Measurements from ENCODE around the gene MOB2.

Gene MOB2

GRCh38 chr11:1479006-1479677 lies 7.4 kb downstream of the MOB2 start:
- Histone ChIP-seq H3K36me3 (ENCODE audit: control insufficient read depth, insufficient read depth, low read length) (no peaks in the 10 kb centered on the region), H3K4me1 (no peaks in the 10 kb centered on the region), H3K9me3 (ENCODE audit: control insufficient read depth, low read length) (no peaks in the 10 kb centered on the region), H3K9ac (no peak overlapping the region), H3K27me3 (ENCODE audit: control insufficient read depth, insufficient read depth, low read length) (no peaks in the 10 kb centered on the region), H3K27ac (no peak overlapping the region), H3K4me2 (ENCODE audit: low read length) (no peak overlapping the region), H3K4me3 (ENCODE audit: low read depth, low read length) (no peak overlapping the region), H2AFZ (no peak overlapping the region), H3K79me2 (peaks cover 2% of the 10 kb centered on the region)
- no peak for TF ChIP-seq CTCF (IDR thresholded peaks at IDR 0.05)

GRCh38 chr11:1478544-1478943 lies 8.0 kb downstream of the MOB2 start:
- no peak overlapping the region for H3K27ac ChIP-seq
- no peaks in the 10 kb centered on the region for H3K36me3 ChIP-seq (ENCODE audit: control insufficient read depth, insufficient read depth, low read length)
- H3K9me3 ChIP-seq (ENCODE audit: control insufficient read depth, low read length) = no peaks in the 10 kb centered on the region
- H3K4me2 ChIP-seq (ENCODE audit: low read length) = no peak overlapping the region
- H3K4me3 ChIP-seq (ENCODE audit: low read depth, low read length) = no peak overlapping the region
- no peak overlapping the region for H3K9ac ChIP-seq
- no peaks in the 10 kb centered on the region for H3K27me3 ChIP-seq (ENCODE audit: control insufficient read depth, insufficient read depth, low read length)
- H2AFZ ChIP-seq = no peak overlapping the region
- TF ChIP-seq CTCF (IDR thresholded peaks at IDR 0.05) = no peak
- no peaks in the 10 kb centered on the region for H3K4me1 ChIP-seq
- no peaks in the 10 kb centered on the region for H3K79me2 ChIP-seq

- no peaks in the 10 kb centered on the region for H3K27me3 ChIP-seq (ENCODE audit: control insufficient read depth, insufficient read depth, low read length)
- no peak overlapping the region for H3K27ac ChIP-seq
- H3K4me2 ChIP-seq (ENCODE audit: low read length) = no peak overlapping the region
- H2AFZ ChIP-seq = no peak overlapping the region
- H3K4me1 ChIP-seq = no peaks in the 10 kb centered on the region
- H3K9me3 ChIP-seq (ENCODE audit: control insufficient read depth, low read length) = no peaks in the 10 kb centered on the region
- no peak for TF ChIP-seq CTCF (IDR thresholded peaks at IDR 0.05)
- no peaks in the 10 kb centered on the region for H3K36me3 ChIP-seq (ENCODE audit: control insufficient read depth, insufficient read depth, low read length)
- no peak overlapping the region for H3K9ac ChIP-seq
- H3K4me3 ChIP-seq (ENCODE audit: low read depth, low read length) = no peak overlapping the region
- H3K79me2 ChIP-seq = no peaks in the 10 kb centered on the region
These were observed 8.6 kb downstream of the MOB2 start for GRCh38 chr11:1478011-1478410.

GRCh38 chr11:1476940-1477736 lies 9.4 kb downstream of the MOB2 start:
- Histone ChIP-seq H3K27ac (no peak overlapping the region), H3K36me3 (ENCODE audit: control insufficient read depth, insufficient read depth, low read length) (no peaks in the 10 kb centered on the region), H3K4me1 (no peaks in the 10 kb centered on the region)

More at GRCh38 chr11:1476940-1477736, 9.4 kb downstream of the MOB2 start:
- H2AFZ ChIP-seq = no peak overlapping the region
- no peak overlapping the region for H3K4me3 ChIP-seq (ENCODE audit: low read depth, low read length)
- TF ChIP-seq CTCF (IDR thresholded peaks at IDR 0.05) = no peak
- no peaks in the 10 kb centered on the region for H3K27me3 ChIP-seq (ENCODE audit: control insufficient read depth, insufficient read depth, low read length)
- H3K79me2 ChIP-seq = no peaks in the 10 kb centered on the region
- H3K4me2 ChIP-seq (ENCODE audit: low read length) = no peak overlapping the region
- no peaks in the 10 kb centered on the region for H3K9me3 ChIP-seq (ENCODE audit: control insufficient read depth, low read length)
- no peak overlapping the region for H3K9ac ChIP-seq

Data from parathyroid adenoma (tissue), 2 donors.